ELR (cell line): ENCODE results near the gene ZNF30.
A peak's percentile ranks its signal among the peaks of the same experiment; 100 is the strongest.
"Not testable (repeated sequence)": the region's sequence is repeated elsewhere in the genome, so short reads cannot be mapped to it uniquely, and the experiment has no call there.

Source experiments
- DNase-seq: peaks from one replicate; pipeline ENCODE4 v3.0.0-alpha.2; 2015; ENCODE audit warnings: low read depth

ZNF30 gene

DNA sequence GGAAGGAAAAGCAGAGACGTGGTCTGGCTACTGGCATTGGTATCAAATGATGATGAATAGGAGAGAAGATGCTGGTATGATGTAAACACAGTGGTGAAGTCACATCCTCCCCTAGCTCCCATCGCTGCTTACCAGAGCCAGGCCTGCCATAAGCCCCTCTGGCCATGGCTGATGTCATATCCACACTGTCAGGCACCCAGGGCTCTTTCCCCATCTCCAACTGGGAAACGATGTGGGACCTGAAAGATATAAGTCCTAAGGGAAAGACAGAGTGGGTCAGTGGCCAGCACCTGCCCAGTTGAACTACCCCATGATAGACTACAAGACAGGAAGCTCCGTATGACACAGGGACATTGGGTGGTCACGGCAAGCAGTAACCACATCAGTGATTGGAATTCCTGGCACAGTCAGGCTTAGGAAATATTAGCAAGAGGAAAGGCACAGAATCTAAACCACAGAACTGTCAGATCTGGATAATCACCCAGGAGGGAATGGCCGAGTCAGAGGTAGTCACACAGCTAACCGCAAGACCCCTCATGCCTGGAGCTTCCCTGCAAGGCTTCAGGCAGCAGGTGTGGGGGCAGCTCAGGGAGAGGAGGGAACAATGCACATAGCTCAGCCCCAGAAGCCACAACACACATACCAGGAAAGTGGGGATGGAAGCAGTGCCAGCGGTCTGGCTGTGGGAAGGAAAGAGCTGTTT lies 33.6 kb downstream of the ZNF30 start:
- DNase-seq = peak; percentile 99

DNA sequence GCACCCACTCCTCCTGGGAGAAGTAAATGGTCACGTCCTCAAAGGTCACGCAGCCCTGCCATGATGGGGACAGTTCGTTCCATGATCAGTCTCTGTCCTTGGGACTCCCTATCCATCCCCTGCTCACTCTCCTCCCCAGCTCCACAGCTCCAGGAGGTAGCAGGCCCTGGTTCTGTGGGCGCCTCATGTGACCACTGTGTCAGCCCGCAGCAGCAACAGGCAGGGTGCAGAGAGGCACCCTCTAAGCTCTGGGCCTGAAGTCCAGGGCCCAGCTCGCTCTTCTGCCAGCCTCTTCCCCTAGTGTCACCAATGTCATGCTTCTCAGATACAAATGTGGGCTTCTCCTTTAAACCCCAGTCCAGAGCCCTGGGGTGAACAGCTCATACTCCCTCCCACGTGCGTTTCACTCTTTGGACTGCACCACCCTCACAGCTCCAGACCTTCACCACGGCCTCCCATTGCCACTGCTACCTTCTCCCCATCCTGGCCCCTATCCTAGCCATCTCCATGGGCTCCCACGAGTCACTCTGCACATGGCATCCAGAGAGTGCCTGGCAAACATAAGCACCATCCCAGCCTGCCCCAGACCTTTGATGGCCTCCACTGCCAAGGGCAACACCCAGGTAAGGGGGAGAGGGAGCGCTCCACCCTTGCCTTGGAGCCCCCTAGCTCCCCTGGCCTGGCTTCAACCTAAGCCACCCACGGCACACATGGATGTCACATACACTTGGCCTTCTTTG lies 34.4 kb downstream of the ZNF30 start:
- DNase-seq = peak; percentile 67

DNA sequence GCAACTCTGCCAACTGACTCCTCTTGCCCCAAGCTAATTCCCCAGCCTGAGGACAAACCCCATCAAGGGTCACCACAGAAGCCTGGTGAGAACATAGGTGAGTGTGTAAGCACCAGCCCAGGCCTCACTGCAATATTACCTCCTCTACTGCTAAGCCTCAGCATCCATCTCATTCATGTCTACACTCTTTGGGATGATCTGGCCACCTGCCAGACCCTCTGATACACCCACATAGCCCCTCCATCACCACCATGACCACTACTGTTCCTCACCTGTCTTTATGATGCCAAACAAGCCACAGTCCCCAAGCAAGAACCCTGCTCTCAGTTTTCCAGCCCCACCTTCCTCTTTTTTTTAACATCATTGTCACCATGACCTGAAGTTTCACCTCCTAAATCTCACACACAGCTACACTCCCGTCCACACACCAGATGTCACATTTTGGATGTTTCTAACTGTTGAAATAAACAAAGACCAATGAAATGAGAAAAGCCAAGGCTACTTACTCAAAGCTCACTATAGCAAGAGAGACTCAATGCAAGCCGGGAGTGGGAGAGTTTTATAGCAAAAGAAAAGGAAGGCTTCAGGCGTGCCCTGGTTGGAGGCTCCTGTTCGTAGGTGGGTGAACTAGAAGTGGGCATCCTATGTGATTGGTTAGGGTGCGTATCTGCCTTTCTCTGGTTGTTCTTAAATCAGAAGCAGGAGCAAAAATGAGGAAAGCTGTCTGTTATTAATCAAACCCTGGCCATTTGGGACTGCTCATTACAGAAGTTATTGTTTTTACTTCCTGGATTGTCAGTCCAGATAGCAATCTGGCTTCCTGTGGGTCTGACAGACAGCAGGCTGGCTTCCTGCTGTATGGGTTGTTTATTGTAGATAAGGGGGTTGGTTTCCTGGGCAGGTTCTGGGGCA lies 35.3 kb downstream of the ZNF30 start:
- peak; percentile 64 for DNase-seq

DNA sequence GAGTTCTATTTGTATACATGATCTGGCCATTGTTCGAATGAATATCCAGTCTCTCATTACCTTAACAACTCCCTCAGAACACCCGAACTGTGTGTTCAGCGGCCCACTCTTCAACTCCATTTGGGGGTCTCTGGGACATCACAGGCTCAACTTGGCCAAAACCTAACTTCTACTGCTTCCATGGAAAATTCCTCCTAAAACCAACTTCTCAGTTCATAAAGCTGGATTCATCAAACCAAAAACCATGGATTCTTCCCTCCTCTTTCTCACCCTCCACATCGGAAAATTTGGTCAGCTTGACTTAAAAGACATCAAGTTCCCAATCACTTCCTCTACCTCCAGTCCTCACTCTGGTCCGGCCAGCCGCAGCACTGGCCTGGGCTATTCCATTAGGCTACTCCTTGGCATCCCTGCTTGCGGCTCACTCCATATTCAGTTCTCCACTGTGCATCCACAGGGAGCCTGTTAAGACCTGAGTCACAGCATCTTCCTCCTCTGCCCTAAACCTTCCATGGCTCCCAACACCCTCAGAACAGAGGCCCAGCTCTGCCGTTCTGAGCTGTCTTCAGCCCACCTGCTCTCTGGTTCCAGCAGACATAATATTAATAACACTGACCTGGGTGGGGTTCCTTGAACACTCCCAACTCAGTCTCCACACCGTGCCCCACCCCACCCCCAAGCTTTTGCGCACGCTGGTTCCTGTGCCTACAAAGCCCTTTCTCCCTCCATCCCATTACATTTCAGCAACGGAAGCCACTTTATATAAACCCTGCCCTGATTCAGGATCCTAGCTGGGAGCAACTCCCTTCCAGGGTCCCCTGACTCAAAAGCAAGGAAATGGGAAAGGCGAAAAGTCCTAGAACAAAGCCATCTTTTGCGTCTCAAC lies 36.2 kb downstream of the ZNF30 start:
- DNase-seq = peak; percentile 60

DNA sequence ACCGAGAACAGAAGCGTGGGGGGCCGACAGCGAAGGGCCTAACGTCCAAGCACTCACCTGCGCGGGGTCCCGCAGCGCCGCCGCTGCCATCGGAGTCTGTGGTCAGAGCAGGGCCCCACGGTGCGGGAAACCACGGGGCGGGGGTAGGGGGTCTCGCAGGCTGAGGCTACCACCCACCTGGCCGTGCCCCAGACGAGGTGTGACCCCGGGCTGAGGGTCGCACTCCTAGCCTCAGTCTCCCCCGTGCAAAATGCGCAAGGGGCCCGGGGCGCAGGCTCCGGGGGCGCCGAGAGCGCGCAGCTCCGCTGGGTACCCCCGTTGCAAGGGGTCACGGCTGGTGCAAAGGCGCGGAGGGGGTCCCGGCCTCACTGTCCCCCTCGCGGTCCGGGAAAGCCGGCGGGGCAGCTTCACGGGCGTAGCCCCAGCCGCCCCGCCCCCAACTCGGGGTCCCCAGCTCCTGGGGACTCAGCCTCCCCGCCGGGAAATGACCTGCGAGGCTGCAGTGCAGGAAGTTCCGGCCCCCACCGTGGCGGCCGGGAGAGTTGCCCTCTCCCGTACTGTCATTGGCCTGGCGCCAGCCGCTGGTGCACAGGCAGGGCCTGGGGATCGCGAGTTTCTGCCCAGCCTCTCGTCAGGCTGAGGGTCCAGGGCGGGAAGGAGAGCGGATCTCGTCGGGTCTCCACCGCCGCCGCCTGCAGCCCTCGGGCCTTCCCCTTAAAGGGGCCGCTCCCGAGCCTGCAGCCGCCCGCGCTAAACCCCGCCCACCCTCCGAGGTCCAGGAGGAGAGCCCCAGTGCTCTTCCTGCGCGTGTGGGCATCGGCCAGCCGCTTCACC lies 37.1 kb downstream of the ZNF30 start, which contains the start of gene ZNF792:
ZNF792 (minus strand) TSS at position 657 of the 834 bp plus-strand sequence; CDS start at position 90, 567 bp downstream.
- DNase-seq = peak; percentile 68

DNA sequence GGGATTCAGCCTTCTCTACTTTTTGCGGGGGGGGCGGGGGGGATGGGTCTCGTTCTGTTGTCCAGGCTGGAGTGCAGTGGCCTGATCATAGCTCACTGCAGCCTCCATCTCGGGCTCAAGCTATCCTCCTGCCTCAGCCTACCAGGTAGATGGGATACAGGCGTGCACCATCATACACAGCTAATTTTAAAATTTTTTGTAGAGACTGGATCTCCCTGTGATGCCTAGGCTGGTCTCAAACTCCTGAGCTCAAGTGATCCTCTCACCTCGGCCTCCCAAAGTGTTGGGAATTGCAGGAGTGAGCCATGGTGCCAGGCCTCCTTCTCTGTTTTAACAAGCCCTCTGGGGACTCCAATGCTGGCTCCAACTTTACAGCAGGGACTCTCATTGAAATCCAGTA lies 37.9 kb downstream of the ZNF30 start:
- DNase-seq = no peak

DNA sequence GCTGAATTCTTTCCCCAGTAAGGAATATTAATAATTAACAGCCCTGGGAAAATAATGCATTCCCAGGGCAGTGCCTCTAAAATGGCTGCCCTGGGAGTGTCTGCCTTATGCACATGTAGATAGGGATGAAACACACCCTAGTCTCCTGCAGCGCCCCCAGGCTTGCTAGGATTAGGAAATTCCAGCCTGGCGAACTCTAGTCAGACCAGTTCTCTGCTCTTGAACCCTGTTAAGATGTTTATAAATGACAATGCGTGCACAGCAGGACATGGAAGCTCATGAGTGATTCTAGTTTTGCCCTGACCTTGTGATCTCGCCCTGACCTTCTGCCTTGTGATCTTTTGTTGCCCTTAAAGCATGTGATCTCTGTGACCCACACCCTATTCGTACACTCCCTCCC lies 38.8 kb downstream of the ZNF30 start:
- not testable (repeated sequence) for DNase-seq

DNA sequence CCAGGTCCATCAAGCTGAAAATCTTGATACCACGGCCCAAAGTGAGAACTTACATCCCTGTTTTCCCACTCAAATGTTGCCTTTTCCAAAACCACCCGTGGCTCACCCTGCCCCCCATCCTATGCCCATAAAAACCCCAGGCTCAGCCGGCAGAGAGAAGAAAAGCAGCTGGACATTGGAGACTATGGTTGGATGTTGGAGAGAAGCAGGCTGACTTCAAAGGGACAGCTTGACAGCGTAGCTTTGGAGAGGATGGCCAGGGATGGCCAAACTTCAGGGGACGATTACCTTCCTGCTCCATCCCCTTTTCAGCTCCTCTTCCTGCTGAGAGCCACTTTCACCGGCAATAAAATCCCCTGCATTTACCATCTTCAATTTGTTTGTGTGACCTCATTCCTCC lies 40.8 kb downstream of the ZNF30 start:
- DNase-seq = no peak

DNA sequence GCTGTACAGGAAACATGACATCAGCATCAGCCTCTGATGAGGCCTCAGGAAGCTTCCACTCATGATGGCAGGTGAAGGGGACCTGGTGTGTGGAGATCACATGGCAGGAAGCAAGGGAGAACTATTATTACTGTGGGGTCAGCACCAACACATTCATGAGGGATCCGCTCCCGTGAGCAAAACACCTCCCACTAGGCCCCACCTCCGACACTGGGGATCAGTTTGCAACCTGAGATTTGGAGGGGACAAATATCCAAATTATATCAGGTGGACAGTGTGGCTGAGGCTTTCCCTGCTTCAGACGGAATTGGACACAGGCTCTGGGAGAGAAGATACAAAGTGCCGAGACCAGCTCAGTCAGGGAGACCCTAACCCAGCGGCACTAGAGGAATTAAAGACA lies 43.0 kb downstream of the ZNF30 start:
- no peak for DNase-seq

DNA sequence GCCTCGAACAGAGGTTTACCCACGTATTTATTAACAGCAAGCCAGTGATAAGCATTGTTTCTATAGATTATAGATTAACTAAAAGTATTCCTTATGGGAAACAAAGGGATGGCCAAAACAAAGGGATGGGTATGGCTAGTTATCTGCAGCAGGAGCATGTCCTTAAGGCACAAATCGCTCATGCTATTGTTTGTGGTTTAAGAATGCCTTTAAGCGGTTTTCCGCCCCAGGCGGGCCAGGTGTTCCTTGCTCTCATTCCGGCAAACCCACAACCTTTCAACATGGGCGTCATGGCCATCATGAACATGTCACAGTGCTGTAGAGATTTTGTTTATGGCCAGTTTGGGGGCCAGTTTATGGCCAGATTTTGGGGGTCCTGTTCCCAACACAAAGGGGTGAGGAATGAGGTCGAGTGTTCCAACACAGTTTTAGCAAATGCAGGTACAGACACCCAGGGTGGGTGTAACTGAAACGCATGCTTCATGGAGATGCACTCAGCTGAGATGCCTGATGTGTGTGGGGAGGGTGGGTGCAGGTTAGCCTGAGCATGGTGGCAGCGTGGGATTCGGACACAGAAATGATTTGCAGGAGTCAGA lies 43.6 kb downstream of the ZNF30 start:
- DNase-seq = not testable (repeated sequence)

DNA sequence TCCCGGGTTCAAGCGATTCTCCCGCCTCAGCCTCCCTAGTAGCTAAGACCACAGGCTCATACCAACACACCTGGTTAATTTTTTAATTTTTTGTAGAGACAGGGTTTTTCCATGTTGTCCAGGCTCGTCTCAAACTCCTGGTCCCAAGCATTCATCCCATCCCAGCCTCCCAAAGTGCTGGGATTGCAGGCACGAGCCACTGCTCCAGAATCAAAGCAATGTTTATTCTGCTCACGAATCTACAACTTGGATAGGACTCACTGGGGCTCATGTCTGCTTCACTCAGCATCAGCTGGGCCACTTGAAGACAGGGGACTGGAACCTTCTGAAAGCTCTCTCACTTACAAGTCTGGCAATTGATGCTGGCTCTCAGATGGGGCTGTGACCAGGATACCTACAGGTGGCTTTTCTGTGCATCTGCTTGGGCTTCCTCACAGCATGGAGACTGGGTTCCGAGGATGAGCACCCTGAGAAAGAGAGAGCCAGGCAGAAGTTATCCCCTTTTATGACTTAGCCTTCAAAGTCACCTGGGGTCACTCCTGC lies 45.5 kb downstream of the ZNF30 start:
- DNase-seq = no peak

DNA sequence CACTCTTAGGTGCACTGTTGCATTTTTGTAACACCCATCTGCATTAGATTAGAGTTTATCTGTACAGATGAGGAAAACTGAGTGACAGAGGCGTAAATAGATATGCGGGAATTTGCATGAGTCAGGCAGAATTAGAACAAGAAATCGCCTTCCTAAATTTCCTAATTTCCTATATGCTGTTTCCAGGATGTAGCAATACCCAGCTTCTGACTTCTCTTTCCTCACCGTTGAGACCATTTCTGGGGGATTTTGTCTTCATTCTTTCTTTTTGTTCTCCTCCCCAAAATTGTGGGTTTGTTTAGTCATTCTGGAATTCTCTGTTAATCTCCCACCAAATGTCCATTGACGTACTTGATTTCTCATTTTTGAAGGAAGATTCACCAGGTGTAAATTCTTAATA lies 47.9 kb downstream of the ZNF30 start:
- DNase-seq = no peak

DNA sequence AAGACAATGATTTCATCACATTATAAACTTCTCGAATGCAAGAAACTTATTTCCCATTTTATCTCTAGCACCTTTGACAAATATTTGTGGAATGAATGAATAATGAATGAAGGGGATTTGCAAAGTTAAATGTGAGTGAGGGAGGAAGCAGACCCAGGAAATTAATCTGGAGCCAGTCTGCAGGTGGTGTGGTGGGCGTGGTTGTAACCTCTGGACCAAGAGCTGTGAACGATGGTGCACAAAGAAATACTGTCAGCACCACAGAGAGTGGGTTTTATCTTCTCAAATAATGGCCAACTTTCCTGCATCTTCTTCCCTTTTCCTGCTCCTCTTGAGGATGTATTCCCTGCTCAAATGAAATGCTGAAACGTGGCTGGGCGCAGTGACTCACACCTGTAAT lies 48.4 kb downstream of the ZNF30 start:
- DNase-seq = no peak

DNA sequence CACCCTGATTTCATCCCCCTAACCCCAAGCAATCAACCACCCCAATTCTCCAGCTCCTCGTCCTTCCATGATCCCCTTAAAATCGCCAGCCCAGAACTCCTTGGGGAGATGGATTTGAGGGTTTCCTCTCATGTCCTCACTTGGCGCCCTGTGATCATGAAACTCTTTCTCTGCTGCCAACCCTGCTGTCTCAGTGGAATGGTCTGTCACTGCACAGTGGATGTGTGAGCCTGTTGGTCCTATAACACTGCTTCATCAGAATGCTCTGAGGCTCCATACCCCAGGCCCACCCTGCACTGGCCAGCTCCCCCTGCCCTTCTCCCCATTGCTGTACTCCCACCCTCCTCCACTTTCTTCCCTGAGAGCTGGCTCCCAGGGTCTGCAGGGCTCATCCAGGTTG lies 49.9 kb downstream of the ZNF30 start:
- DNase-seq = no peak

DNA sequence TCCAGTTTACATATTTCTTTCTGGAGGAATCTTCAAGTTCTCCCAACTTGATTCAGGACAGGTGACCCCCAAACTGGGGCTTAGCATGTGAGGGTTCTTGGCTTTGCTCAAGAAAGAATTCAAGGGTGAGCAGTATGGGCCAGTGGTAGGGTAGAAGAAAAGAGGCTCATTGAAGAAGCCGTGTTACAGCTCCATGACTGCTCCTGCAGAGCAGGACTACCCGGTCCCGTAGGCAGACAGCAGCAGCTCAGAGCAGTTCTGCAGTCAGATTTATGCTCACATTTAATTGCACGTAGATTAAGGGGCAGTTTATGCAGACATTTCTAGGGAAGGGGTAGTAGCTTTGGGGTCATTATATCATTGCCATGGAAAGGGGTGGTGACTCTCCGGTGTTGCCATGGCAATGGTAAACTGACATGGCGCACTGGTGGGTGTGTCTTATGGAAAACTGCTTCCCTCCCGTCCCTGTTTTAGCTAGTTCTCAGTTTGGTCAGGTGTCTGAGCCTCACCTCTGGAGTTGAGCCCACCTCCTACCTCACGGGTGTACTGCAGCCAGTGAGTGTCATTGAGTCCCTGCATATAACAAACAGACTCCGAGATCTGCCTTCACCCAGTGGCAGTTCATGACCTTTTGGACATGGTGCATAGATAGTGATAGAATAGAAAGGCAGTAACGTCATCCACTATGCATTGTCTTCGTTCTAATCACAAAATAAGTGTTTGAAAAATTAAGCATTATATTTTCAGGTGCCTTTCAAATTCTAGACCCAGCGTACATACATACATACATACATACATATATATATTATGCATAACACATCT lies 53.3 kb downstream of the ZNF30 start:
- DNase-seq = no peak

DNA sequence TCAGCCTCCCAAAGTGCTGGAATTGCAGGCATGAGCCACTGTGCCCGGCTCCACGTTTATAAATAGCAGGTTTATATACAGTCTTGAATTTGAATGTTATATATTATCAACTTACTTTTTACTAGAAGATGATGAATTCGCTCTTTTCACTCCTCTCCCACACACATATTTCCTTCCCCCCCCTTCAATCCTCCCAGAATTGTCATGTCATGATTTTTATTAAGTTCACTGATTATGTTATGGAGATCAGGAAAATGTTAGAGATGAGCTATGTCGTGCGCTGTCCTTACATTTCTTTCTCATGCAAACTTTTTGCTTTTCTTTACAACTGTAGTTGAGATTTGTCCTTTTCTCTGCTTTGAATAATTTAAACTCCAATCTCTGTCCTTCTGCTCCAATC lies 55.6 kb downstream of the ZNF30 start:
- DNase-seq = no peak

DNA sequence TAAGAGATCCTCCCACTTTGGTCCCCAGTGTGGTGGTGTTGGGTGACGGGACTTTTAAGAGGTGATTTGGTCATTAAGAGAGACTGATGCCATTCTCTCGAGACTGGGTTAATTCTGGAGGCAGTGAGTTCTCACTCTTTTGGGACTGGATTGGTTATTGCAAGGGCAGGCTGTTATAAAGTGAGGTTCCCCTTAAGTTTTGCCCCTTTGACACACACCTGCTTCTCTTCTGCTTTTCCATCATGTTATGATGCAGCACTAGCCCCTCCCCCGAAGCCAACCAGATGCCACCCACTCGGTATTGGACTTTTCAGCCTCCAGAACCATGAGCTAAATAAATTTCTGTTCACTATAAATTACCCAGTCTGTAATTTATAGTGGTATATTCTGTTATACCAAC lies 57.1 kb downstream of the ZNF30 start:
- DNase-seq = no peak

DNA sequence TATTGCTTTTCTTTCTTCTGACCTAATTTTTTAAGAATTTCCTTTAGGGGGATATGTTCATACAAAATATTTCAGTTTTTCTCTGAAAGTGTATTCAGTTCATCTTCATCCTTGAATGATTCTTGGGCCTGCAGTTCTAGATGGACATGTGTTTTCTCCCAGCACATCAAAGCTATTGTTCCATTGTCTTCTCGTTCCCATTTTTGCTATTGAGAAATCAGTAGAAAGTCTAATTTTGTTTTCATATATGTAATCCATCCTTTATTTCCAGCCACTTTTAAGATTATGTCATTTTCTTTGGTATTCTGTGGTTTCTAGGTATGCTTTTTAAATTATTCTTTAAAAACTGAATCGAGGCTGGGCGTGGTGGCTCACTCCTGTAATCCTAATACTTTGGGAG lies 57.6 kb downstream of the ZNF30 start:
- no peak for DNase-seq
